SK-N-SH treated with all-trans-retinoic acid at 6 μM for 48 hours (cell line): Measurements from ENCODE around the gene LCN6.

Experiments
- ATAC-seq: fragments of 200-7000 bp; cut with Tn5 transposase; 3 replicates; pipeline ENCODE4 v1.9.1; 2020; ENCODE audit warnings: mild to moderate bottlenecking, moderate library complexity
- BACH2 ChIP-seq: fragments of 250-450 bp; sonication (Bioruptor Pico); IDR thresholded peaks from 2 replicates; pipeline ENCODE4 v1.9.0; 2021; ENCODE audit warnings: mild to moderate bottlenecking, borderline replicate concordance
- CSRNP3 ChIP-seq: fragments of 250-450 bp; sonication (Bioruptor Pico); IDR thresholded peaks from 2 replicates; pipeline ENCODE4 v1.5.1; 2021; ENCODE audit warnings: mild to moderate bottlenecking, moderate library complexity
- GLIS3 ChIP-seq: fragments of 250-450 bp; sonication (Bioruptor Pico); IDR thresholded peaks from 2 replicates; pipeline ENCODE4 v1.5.0; 2020; ENCODE audit warnings: mild to moderate bottlenecking, moderate library complexity
- ISL1 ChIP-seq: fragments of 250-450 bp; sonication (Bioruptor Pico); IDR thresholded peaks from 2 replicates; pipeline ENCODE4 v2.1.2; 2022; ENCODE audit warnings: mild to moderate bottlenecking, moderate library complexity
- OSR1 ChIP-seq: fragments of 250-450 bp; sonication (Bioruptor Pico); IDR thresholded peaks from 2 replicates; pipeline ENCODE4 v1.8.0; 2022; ENCODE audit warnings: moderate library complexity, mild to moderate bottlenecking, inconsistent platforms
- PATZ1 ChIP-seq: fragments of 250-450 bp; sonication (Bioruptor Pico); IDR thresholded peaks from 2 replicates; pipeline ENCODE4 v1.8.0; 2020; ENCODE audit warnings: mild to moderate bottlenecking, moderate library complexity, borderline replicate concordance
- PPARA ChIP-seq: fragments of 250-450 bp; sonication (Bioruptor Pico); IDR thresholded peaks from 2 replicates; pipeline ENCODE4 v1.5.0; 2020; ENCODE audit warnings: mild to moderate bottlenecking, borderline replicate concordance
- RARB ChIP-seq: fragments of 250-450 bp; sonication (Bioruptor Pico); IDR thresholded peaks from 2 replicates; pipeline ENCODE4 v1.8.0; 2021; ENCODE audit warnings: mild to moderate bottlenecking, moderate library complexity
- SNAI2 ChIP-seq: fragments of 250-450 bp; sonication (Bioruptor Pico); IDR thresholded peaks from 2 replicates; pipeline ENCODE4 v1.5.0; 2020; ENCODE audit warnings: mild to moderate bottlenecking, moderate library complexity
- TCF4 ChIP-seq: fragments of 250-450 bp; sonication (Bioruptor Pico); IDR thresholded peaks from 2 replicates; pipeline ENCODE4 v1.8.0; 2021; ENCODE audit warnings: mild to moderate bottlenecking, moderate library complexity, borderline replicate concordance
- TOX ChIP-seq: fragments of 250-450 bp; sonication (Bioruptor Pico); IDR thresholded peaks from 2 replicates; pipeline ENCODE4 v1.8.0; 2021; ENCODE audit warnings: mild to moderate bottlenecking, moderate library complexity, borderline replicate concordance
- ZC3H10 ChIP-seq: fragments of 250-450 bp; sonication (Bioruptor Pico); IDR thresholded peaks from 2 replicates; pipeline ENCODE4 v1.5.1; 2021; ENCODE audit warnings: mild to moderate bottlenecking, moderate library complexity
- ZFP3 ChIP-seq: fragments of 250-450 bp; sonication (Bioruptor Pico); IDR thresholded peaks from 2 replicates; pipeline ENCODE4 v1.5.0; 2020; ENCODE audit warnings: mild to moderate bottlenecking, moderate library complexity
- ZFP30 ChIP-seq: fragments of 450-650 bp; formaldehyde crosslinking; IDR thresholded peaks from 2 replicates; pipeline ENCODE4 v1.5.0; 2022; ENCODE audit warnings: mild to moderate bottlenecking, moderate library complexity
- ZNF565 ChIP-seq: fragments of 450-650 bp; formaldehyde crosslinking; conservative IDR thresholded peaks from 2 replicates; pipeline ENCODE4 v1.5.0; 2020; ENCODE audit warnings: low read depth, mild to moderate bottlenecking, moderate library complexity
- ZNF70 ChIP-seq: fragments of 450-650 bp; formaldehyde crosslinking; IDR thresholded peaks from 2 replicates; pipeline ENCODE4 v1.5.0; 2020; ENCODE audit warnings: mild to moderate bottlenecking, moderate library complexity
- ZNF8 ChIP-seq: fragments of 450-650 bp; formaldehyde crosslinking; IDR thresholded peaks from 2 replicates; pipeline ENCODE4 v1.5.0; 2020; ENCODE audit warnings: mild to moderate bottlenecking, moderate library complexity
- TF ChIP-seq, protein P1 (sequence below): fragments of 250-450 bp; sonication (Bioruptor Pico); IDR thresholded peaks from 2 replicates; pipeline ENCODE4 v1.8.0; 2021; ENCODE audit warnings: low read depth, mild to moderate bottlenecking, moderate library complexity, borderline replicate concordance
- TF ChIP-seq, protein P2 (sequence below): fragments of 250-450 bp; sonication (Bioruptor Pico); IDR thresholded peaks from 2 replicates; pipeline ENCODE4 v1.5.0; 2020; ENCODE audit warnings: mild to moderate bottlenecking, moderate library complexity
- TF ChIP-seq, protein P3 (sequence below): fragments of 250-450 bp; sonication (Bioruptor Pico); IDR thresholded peaks from 2 replicates; pipeline ENCODE4 v1.5.1; 2020; ENCODE audit warnings: low read depth, mild to moderate bottlenecking, moderate library complexity

The LCN6 gene

DNA sequence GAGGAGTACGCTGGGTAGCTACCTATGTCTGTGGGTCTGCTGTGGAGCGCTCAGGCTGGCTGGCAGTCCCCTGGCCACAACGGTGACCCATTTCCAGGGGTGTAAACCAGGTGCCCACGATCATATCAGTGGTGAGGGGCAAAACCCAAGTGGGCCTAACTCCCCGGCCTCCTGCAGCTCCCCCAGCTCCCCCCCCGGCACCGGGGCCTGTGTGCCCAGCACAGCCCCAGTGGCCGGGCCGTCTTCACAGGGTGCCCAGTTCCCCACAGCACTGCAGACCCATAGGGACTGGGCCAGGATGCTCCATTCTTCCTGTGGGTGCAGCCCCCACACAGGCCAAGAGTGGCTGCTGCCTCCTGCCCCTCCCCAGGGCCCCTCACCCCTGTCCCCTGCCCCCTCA, 10.7 kb upstream of the LCN6 start:
- ATAC-seq, result no peak
- TF ChIP-seq CSRNP3 (no peak), ZNF8 (CRISPR knock-in tag) (no peak), ZFP3 (CRISPR knock-in tag) (no peak), OSR1 (CRISPR knock-in tag) (no peak), GLIS3 (CRISPR knock-in tag) (no peak), PATZ1 (no peak), ZC3H10 (no peak), ZFP30 (CRISPR knock-in tag) (no peak), ISL1 (CRISPR knock-in tag) (no peak), ZNF70 (no peak), RARB (CRISPR knock-in tag) (no peak), ZNF565 (CRISPR knock-in tag) (no peak), TCF4 (CRISPR knock-in tag) (no peak), PPARA (CRISPR knock-in tag) (no peak), SNAI2 (CRISPR knock-in tag) (no peak), TOX (CRISPR knock-in tag) (no peak), BACH2 (CRISPR knock-in tag) (no peak)
- TF ChIP-seq, protein P1, sequence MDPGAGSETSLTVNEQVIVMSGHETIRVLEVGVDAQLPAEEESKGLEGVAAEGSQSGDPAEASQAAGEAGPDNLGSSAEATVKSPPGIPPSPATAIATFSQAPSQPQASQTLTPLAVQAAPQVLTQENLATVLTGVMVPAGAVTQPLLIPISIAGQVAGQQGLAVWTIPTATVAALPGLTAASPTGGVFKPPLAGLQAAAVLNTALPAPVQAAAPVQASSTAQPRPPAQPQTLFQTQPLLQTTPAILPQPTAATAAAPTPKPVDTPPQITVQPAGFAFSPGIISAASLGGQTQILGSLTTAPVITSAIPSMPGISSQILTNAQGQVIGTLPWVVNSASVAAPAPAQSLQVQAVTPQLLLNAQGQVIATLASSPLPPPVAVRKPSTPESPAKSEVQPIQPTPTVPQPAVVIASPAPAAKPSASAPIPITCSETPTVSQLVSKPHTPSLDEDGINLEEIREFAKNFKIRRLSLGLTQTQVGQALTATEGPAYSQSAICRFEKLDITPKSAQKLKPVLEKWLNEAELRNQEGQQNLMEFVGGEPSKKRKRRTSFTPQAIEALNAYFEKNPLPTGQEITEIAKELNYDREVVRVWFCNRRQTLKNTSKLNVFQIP, result no peak
- TF ChIP-seq, protein P2, sequence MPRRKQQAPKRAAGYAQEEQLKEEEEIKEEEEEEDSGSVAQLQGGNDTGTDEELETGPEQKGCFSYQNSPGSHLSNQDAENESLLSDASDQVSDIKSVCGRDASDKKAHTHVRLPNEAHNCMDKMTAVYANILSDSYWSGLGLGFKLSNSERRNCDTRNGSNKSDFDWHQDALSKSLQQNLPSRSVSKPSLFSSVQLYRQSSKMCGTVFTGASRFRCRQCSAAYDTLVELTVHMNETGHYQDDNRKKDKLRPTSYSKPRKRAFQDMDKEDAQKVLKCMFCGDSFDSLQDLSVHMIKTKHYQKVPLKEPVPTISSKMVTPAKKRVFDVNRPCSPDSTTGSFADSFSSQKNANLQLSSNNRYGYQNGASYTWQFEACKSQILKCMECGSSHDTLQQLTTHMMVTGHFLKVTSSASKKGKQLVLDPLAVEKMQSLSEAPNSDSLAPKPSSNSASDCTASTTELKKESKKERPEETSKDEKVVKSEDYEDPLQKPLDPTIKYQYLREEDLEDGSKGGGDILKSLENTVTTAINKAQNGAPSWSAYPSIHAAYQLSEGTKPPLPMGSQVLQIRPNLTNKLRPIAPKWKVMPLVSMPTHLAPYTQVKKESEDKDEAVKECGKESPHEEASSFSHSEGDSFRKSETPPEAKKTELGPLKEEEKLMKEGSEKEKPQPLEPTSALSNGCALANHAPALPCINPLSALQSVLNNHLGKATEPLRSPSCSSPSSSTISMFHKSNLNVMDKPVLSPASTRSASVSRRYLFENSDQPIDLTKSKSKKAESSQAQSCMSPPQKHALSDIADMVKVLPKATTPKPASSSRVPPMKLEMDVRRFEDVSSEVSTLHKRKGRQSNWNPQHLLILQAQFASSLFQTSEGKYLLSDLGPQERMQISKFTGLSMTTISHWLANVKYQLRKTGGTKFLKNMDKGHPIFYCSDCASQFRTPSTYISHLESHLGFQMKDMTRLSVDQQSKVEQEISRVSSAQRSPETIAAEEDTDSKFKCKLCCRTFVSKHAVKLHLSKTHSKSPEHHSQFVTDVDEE, result no peak

DNA sequence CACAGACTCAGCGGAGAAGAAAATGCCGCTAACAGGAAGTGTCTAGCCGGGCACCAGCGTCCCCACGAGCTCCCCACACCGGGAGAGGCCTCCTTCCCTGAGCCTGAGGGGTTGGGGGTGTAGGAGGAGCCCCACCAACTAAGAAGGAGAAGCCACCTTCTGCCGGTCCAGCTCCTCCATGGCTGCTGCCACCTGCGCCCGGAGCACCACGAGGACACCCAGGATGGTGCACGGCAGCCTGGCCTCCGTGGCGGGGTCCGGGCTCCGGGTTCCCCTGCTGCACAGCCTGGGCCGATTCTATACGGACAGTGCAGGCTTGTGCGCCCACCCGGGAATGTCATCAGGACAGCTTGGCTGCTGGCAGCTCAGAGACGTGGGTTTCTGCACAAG, 9.4 kb upstream of the LCN6 start:
- ATAC-seq, result no peak
- TF ChIP-seq SNAI2 (CRISPR knock-in tag) (no peak), ZC3H10 (no peak), PATZ1 (no peak), RARB (CRISPR knock-in tag) (no peak), TCF4 (CRISPR knock-in tag) (no peak), ZFP3 (CRISPR knock-in tag) (no peak), PPARA (CRISPR knock-in tag) (no peak)
- TF ChIP-seq, protein P3, sequence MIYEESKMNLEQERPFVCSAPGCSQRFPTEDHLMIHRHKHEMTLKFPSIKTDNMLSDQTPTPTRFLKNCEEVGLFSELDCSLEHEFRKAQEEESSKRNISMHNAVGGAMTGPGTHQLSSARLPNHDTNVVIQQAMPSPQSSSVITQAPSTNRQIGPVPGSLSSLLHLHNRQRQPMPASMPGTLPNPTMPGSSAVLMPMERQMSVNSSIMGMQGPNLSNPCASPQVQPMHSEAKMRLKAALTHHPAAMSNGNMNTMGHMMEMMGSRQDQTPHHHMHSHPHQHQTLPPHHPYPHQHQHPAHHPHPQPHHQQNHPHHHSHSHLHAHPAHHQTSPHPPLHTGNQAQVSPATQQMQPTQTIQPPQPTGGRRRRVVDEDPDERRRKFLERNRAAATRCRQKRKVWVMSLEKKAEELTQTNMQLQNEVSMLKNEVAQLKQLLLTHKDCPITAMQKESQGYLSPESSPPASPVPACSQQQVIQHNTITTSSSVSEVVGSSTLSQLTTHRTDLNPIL, result no peak
- TF ChIP-seq, protein P2, result no peak
